ENCODE measurements around the gene BEST2. TPM values are rescaled to one million over a fixed set of nuclear protein-coding genes. Genes with fewer than 3 reads are reported as not detected.
A peak's percentile ranks its signal among the peaks of the same experiment; 100 is the strongest.
"Not testable (repeated sequence)": the region's sequence is repeated elsewhere in the genome, so short reads cannot be mapped to it uniquely, and the experiment has no call there.

The BEST2 gene
- total RNA-seq, 1 donor from 2014 or later: not detected

DNA sequence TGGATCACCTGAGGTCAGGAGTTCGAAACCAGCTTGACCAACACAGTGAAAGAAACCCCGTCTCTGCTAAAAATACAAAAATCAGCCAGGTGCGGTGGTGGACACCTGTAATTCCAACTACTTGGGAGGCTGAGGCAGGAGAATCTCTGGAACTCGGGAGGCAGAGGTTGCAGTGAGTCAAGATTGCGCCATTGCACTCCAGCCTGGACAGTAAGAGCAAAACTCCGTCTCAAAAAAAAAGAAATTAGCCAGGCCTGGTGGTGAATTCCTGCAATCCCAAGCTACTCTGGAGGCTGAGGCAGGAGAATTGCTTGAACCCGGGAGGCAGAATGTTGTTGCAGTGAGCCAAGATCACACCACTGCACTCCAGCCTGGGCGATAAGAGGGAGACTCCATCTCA is 43.0 kb upstream of the BEST2 start:
- H3K36me3 Mint-ChIP-seq (ENCODE audit: low read depth, unreplicated experiment): peaks cover 30% of the 10 kb centered on the region
- TF ChIP-seq, protein P1, sequence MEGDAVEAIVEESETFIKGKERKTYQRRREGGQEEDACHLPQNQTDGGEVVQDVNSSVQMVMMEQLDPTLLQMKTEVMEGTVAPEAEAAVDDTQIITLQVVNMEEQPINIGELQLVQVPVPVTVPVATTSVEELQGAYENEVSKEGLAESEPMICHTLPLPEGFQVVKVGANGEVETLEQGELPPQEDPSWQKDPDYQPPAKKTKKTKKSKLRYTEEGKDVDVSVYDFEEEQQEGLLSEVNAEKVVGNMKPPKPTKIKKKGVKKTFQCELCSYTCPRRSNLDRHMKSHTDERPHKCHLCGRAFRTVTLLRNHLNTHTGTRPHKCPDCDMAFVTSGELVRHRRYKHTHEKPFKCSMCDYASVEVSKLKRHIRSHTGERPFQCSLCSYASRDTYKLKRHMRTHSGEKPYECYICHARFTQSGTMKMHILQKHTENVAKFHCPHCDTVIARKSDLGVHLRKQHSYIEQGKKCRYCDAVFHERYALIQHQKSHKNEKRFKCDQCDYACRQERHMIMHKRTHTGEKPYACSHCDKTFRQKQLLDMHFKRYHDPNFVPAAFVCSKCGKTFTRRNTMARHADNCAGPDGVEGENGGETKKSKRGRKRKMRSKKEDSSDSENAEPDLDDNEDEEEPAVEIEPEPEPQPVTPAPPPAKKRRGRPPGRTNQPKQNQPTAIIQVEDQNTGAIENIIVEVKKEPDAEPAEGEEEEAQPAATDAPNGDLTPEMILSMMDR (IDR thresholded peaks at IDR 0.05; ENCODE audit: unreplicated experiment): no peak

GRCh38 chr19:12711187-12711586 is 40.4 kb upstream of the BEST2 start:
- Mint-ChIP-seq H3K27ac (ENCODE audit: unreplicated experiment) (no peak overlapping the region), H3K27me3 (ENCODE audit: unreplicated experiment) (peaks cover 9% of the 10 kb centered on the region), H3K4me1 (ENCODE audit: unreplicated experiment) (no peaks in the 10 kb centered on the region), H3K36me3 (ENCODE audit: low read depth, unreplicated experiment) (peaks cover 32% of the 10 kb centered on the region), H3K4me3 (ENCODE audit: unreplicated experiment) (no peak overlapping the region), H3K9me3 (ENCODE audit: unreplicated experiment) (no peaks in the 10 kb centered on the region)
- no peak for DNase-seq (ENCODE audit: low spot score)
- TF ChIP-seq, protein P1 (IDR thresholded peaks at IDR 0.05; ENCODE audit: unreplicated experiment): no peak

More for the DNA sequence above, 43.0 kb upstream of the BEST2 start:
- no peak for DNase-seq (ENCODE audit: low spot score)
- Mint-ChIP-seq H3K4me1 (ENCODE audit: unreplicated experiment) (no peaks in the 10 kb centered on the region), H3K4me3 (ENCODE audit: unreplicated experiment) (no peak overlapping the region), H3K27ac (ENCODE audit: unreplicated experiment) (no peak overlapping the region), H3K27me3 (ENCODE audit: unreplicated experiment) (peaks cover 6% of the 10 kb centered on the region), H3K9me3 (ENCODE audit: unreplicated experiment) (no peaks in the 10 kb centered on the region)

DNA sequence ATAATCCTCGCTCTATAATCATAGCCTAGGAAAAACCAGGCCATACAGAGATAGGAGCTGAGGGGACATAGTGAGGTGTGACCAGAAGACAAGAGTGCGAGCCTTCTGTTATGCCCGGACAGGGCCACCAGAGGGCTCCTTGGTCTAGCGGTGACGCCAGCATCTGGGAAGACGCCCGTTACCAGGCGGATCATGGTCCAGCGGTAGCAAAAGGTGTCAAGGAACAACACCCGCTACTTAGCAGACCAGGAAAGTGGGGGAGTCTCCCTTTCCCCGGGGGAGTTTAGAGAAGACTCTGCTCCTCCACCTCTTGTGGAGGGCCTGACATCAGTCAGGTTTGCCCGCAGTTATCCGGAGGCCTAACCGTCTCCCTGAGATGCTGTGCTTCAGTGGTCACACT is 39.5 kb upstream of the BEST2 start:
- not testable (repeated sequence) for H3K4me3 Mint-ChIP-seq (ENCODE audit: unreplicated experiment); H3K4me1 Mint-ChIP-seq (ENCODE audit: unreplicated experiment); H3K27me3 Mint-ChIP-seq (ENCODE audit: unreplicated experiment); H3K27ac Mint-ChIP-seq (ENCODE audit: unreplicated experiment); H3K9me3 Mint-ChIP-seq (ENCODE audit: unreplicated experiment)
- peak; percentile 35 for DNase-seq (ENCODE audit: low spot score)
- H3K36me3 Mint-ChIP-seq (ENCODE audit: low read depth, unreplicated experiment): peaks cover 33% of the 10 kb centered on the region

- H3K27me3 Mint-ChIP-seq (ENCODE audit: unreplicated experiment); H3K4me3 Mint-ChIP-seq (ENCODE audit: unreplicated experiment); H3K27ac Mint-ChIP-seq (ENCODE audit: unreplicated experiment); H3K4me1 Mint-ChIP-seq (ENCODE audit: unreplicated experiment); H3K9me3 Mint-ChIP-seq (ENCODE audit: unreplicated experiment); DNase-seq (ENCODE audit: low spot score): not testable (repeated sequence)
- peaks cover 33% of the 10 kb centered on the region for H3K36me3 Mint-ChIP-seq (ENCODE audit: low read depth, unreplicated experiment)
These were observed 38.3 kb upstream of the BEST2 start for GRCh38 chr19:12713304-12713703.

GRCh38 chr19:12715102-12715501 is 36.5 kb upstream of the BEST2 start:
- no peak for DNase-seq (ENCODE audit: low spot score)
- Mint-ChIP-seq H3K36me3 (ENCODE audit: low read depth, unreplicated experiment) (peaks cover 37% of the 10 kb centered on the region), H3K9me3 (ENCODE audit: unreplicated experiment) (no peaks in the 10 kb centered on the region), H3K27ac (ENCODE audit: unreplicated experiment) (no peak overlapping the region), H3K4me1 (ENCODE audit: unreplicated experiment) (no peaks in the 10 kb centered on the region), H3K4me3 (ENCODE audit: unreplicated experiment) (no peak overlapping the region), H3K27me3 (ENCODE audit: unreplicated experiment) (peaks cover 7% of the 10 kb centered on the region)
- TF ChIP-seq, protein P1 (IDR thresholded peaks at IDR 0.05; ENCODE audit: unreplicated experiment): no peak

GRCh38 chr19:12715929-12716328 is 35.7 kb upstream of the BEST2 start:
- DNase-seq (ENCODE audit: low spot score): no peak
- H3K9me3 Mint-ChIP-seq (ENCODE audit: unreplicated experiment): no peaks in the 10 kb centered on the region
- H3K4me3 Mint-ChIP-seq (ENCODE audit: unreplicated experiment): peak overlapping the region; percentile 67
- peaks cover 7% of the 10 kb centered on the region for H3K27me3 Mint-ChIP-seq (ENCODE audit: unreplicated experiment)
- H3K4me1 Mint-ChIP-seq (ENCODE audit: unreplicated experiment): peaks cover 4% of the 10 kb centered on the region
- peaks cover 37% of the 10 kb centered on the region for H3K36me3 Mint-ChIP-seq (ENCODE audit: low read depth, unreplicated experiment)
- TF ChIP-seq, protein P1 (IDR thresholded peaks at IDR 0.05; ENCODE audit: unreplicated experiment): no peak
- H3K27ac Mint-ChIP-seq (ENCODE audit: unreplicated experiment): no peak overlapping the region

All from endothelial cell (in vitro differentiated cells).